H1 (cell line): ENCODE data around the gene TBC1D16.

Experiments
- CTBP2 ChIP-seq: IDR thresholded peaks from 2 replicates; pipeline ENCODE4 v1.7.0; 2011; ENCODE audit warnings: borderline replicate concordance, mild to moderate bottlenecking, moderate library complexity, mixed read lengths, low read length; ENCODE audit not compliant: insufficient read depth, insufficient read length
- EP300 ChIP-seq, 2 experiments: IDR thresholded peaks; 1 replicate in 1 of 2; 2 replicates in 1 of 2; pipeline ENCODE4 v1.6.1; 2011 to 2012; ENCODE audit warnings: low read depth in 2 of 2, low read length in 2 of 2, mild to moderate bottlenecking in 2 of 2, borderline replicate concordance in 1 of 2, inconsistent platforms in 1 of 2, moderate library complexity in 1 of 2
- EZH2 ChIP-seq: fragments of 200-600 bp; sonication (generic); IDR thresholded peaks from 2 replicates; pipeline ENCODE4 v1.7.1; 2012; ENCODE audit warnings: low read depth, mild to moderate bottlenecking, moderate library complexity, low read length, inconsistent platforms; ENCODE audit not compliant: severe bottlenecking
- POLR2A ChIP-seq, 2 experiments: IDR thresholded peaks; 1 replicate in 1 of 2; 2 replicates in 1 of 2; pipeline ENCODE4 v1.6.1; 2011; ENCODE audit warnings: low read depth in 2 of 2, low read length in 2 of 2, mild to moderate bottlenecking in 2 of 2; ENCODE audit errors: control extremely low read depth in 1 of 2
- POLR2AphosphoS5 ChIP-seq: IDR thresholded peaks from 2 replicates; pipeline ENCODE4 v1.6.1; 2011; ENCODE audit warnings: low read depth, low read length
- RFX5 ChIP-seq: IDR thresholded peaks from 2 replicates; pipeline ENCODE4 v1.6.1; 2011; ENCODE audit warnings: low read depth, low read length, improper control_type of control experiment, borderline replicate concordance
- RXRA ChIP-seq: IDR thresholded peaks from 2 replicates; pipeline ENCODE4 v1.6.1; 2011; ENCODE audit warnings: low read depth, mild to moderate bottlenecking, low read length, moderate library complexity; ENCODE audit not compliant: insufficient read depth
- SP1 ChIP-seq: IDR thresholded peaks from 2 replicates; pipeline ENCODE4 v1.6.1; 2011; ENCODE audit warnings: low read depth, low read length
- TAF7 ChIP-seq: optimal IDR thresholded peaks from 2 replicates; pipeline ENCODE3; 2011; ENCODE audit warnings: low read depth, mild to moderate bottlenecking, inconsistent platforms, low read length, moderate library complexity, borderline replicate concordance
- TF ChIP-seq, protein P1 (sequence below), 3 experiments: IDR thresholded peaks; 1 replicate in 2 of 3; 2 replicates in 1 of 3; pipeline versions ENCODE4 v1.5.1 to v1.6.1; 2011; ENCODE audit warnings: low read length in 3 of 3, mild to moderate bottlenecking in 3 of 3, inconsistent platforms in 2 of 3, low read depth in 1 of 3, moderate library complexity in 1 of 3; ENCODE audit not compliant: insufficient read depth in 1 of 3; ENCODE audit errors: control extremely low read depth in 1 of 3
- TF ChIP-seq, protein P2 (sequence below): IDR thresholded peaks from 2 replicates; pipeline ENCODE4 v1.6.1; 2011; ENCODE audit warnings: low read length, improper control_type of control experiment
- TF ChIP-seq, protein P3 (sequence below): IDR thresholded peaks from 2 replicates; pipeline ENCODE4 v1.6.1; 2012; ENCODE audit warnings: low read length, inconsistent platforms

DNA sequence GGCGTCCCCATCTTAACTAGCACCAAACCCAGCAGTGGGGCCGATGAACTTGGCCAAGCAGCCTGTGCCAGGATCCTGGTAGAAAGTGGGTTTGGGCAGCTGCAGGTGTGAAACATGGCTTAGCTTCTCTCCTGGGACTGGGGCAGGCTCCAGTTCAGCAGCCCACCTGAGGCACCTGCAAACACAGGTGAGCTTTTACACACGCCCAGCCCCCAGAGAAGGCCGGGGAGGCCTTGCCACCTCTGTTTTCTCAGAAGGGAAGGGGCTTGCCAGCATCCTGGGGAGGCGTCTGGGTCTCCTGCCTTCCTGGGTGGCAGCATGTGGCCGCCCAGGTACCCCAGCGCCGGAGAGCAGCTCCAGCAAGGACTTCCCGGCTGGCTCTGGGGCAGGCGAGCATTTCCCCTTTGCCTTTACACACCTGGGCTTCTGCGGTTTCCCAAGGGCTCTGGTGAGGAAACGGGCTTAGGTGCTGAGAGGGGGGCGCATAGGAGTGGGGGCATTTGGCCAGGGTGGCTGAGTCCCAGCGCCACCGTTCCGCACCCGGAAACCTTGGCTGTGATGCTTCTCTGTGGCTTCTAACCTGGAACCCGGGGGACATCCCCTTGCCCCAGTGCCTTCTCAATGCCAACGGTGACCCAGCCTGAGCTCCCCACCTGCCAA lies 114.8 kb downstream of the TBC1D16 start:
- TF ChIP-seq, protein P1, sequence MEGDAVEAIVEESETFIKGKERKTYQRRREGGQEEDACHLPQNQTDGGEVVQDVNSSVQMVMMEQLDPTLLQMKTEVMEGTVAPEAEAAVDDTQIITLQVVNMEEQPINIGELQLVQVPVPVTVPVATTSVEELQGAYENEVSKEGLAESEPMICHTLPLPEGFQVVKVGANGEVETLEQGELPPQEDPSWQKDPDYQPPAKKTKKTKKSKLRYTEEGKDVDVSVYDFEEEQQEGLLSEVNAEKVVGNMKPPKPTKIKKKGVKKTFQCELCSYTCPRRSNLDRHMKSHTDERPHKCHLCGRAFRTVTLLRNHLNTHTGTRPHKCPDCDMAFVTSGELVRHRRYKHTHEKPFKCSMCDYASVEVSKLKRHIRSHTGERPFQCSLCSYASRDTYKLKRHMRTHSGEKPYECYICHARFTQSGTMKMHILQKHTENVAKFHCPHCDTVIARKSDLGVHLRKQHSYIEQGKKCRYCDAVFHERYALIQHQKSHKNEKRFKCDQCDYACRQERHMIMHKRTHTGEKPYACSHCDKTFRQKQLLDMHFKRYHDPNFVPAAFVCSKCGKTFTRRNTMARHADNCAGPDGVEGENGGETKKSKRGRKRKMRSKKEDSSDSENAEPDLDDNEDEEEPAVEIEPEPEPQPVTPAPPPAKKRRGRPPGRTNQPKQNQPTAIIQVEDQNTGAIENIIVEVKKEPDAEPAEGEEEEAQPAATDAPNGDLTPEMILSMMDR (IDR thresholded peaks at IDR 0.05; ENCODE audit: control extremely low read depth in 1 of 3, insufficient read depth in 1 of 3, low read depth in 1 of 3, low read length in 3 of 3) = no peak
- no peak for TF ChIP-seq EP300 (IDR thresholded peaks at IDR 0.05; ENCODE audit: borderline replicate concordance in 1 of 2, low read depth in 2 of 2, low read length in 2 of 2)
- no peak for TF ChIP-seq POLR2A (IDR thresholded peaks at IDR 0.05; ENCODE audit: control extremely low read depth in 1 of 2, low read depth in 2 of 2, low read length in 2 of 2)
- TF ChIP-seq RFX5 = no peak
- no peak for TF ChIP-seq EZH2
- TF ChIP-seq POLR2AphosphoS5 = no peak
- TF ChIP-seq RXRA = no peak
- TF ChIP-seq, protein P2, sequence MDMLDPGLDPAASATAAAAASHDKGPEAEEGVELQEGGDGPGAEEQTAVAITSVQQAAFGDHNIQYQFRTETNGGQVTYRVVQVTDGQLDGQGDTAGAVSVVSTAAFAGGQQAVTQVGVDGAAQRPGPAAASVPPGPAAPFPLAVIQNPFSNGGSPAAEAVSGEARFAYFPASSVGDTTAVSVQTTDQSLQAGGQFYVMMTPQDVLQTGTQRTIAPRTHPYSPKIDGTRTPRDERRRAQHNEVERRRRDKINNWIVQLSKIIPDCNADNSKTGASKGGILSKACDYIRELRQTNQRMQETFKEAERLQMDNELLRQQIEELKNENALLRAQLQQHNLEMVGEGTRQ = no peak
- no peak for TF ChIP-seq CTBP2
- TF ChIP-seq, protein P3, sequence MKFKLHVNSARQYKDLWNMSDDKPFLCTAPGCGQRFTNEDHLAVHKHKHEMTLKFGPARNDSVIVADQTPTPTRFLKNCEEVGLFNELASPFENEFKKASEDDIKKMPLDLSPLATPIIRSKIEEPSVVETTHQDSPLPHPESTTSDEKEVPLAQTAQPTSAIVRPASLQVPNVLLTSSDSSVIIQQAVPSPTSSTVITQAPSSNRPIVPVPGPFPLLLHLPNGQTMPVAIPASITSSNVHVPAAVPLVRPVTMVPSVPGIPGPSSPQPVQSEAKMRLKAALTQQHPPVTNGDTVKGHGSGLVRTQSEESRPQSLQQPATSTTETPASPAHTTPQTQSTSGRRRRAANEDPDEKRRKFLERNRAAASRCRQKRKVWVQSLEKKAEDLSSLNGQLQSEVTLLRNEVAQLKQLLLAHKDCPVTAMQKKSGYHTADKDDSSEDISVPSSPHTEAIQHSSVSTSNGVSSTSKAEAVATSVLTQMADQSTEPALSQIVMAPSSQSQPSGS = no peak
- TF ChIP-seq TAF7 = no peak
- TF ChIP-seq SP1 = no peak
